Skeletal muscle tissue (tissue), 4 donors: ENCODE data around the gene SLC22A6. TPM values are rescaled to one million over a fixed set of nuclear protein-coding genes. Genes with fewer than 3 reads are reported as not detected.
"Not testable (repeated sequence)": the region's sequence is repeated elsewhere in the genome, so short reads cannot be mapped to it uniquely, and the experiment has no call there.

Source experiments
- H3K27ac ChIP-seq: one replicate; pipeline ENCODE4 v1.7.0; 2013; ENCODE audit warnings: mild to moderate bottlenecking, low read depth, low read length, inconsistent platforms
- H3K27me3 ChIP-seq, 3 donors: one replicate each; pipeline ENCODE4 v1.7.0; 2013; ENCODE audit warnings: low read length in 3 of 3; ENCODE audit not compliant: control insufficient read depth in 3 of 3, insufficient read depth in 3 of 3
- H3K36me3 ChIP-seq, 3 donors: one replicate each; pipeline ENCODE4 v1.7.0; 2013; ENCODE audit warnings: low read length in 3 of 3; ENCODE audit not compliant: control insufficient read depth in 3 of 3, insufficient read depth in 3 of 3
- H3K4me1 ChIP-seq, 3 donors: one replicate each; pipeline ENCODE4 v1.7.0; 2013; ENCODE audit warnings: low read length in 3 of 3, mild to moderate bottlenecking in 3 of 3; ENCODE audit not compliant: control insufficient read depth in 3 of 3, insufficient read depth in 3 of 3
- H3K4me3 ChIP-seq, 3 donors: one replicate each; pipeline ENCODE4 v1.7.0; 2013; ENCODE audit warnings: low read length in 3 of 3
- H3K9ac ChIP-seq, 3 donors: one replicate each; pipeline ENCODE4 v1.7.0; 2013; ENCODE audit warnings: low read length in 3 of 3, mild to moderate bottlenecking in 3 of 3, moderate library complexity in 2 of 3, low read depth in 1 of 3
- H3K9me3 ChIP-seq, 3 donors: one replicate each; pipeline ENCODE4 v1.7.0; 2013; ENCODE audit warnings: low read length in 3 of 3; ENCODE audit not compliant: control insufficient read depth in 3 of 3
- total RNA-seq: library from RNA; depleted of rRNA; stranded (reverse); fragments of >200 nt; gene quantifications from one replicate; pipeline ENCODE4 v1.2.3, GENCODE V29; 2014
- donor health status: Osteomylitis.

The SLC22A6 gene
- total RNA-seq, 1 donor from 2014 or later = not detected

DNA sequence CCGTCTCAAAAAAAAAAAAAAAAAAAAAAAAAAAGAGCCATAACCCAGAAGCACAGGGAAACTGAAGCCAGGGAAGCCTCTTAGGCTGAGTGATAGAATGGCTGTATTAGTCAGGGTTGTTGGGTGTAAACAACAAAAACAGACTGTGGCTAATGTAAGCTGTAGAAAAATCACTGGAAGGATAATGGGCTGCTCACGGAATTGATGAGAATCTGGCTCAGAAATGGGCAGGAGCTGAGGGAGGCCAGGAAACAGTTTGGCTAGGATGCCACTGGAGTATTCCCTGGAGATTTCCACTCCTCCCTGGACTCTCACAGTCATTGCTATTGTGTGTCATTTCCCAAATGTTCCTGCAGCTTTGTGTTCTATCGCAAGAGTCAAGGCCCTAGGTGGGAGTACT, 22.4 kb downstream of the SLC22A6 start:
- H3K4me1 ChIP-seq = peaks cover 10 to 14% (median 13%) of the 10 kb centered on the region in 3 donors
- no peaks in the 10 kb centered on the region for H3K9me3 ChIP-seq
- H3K27me3 ChIP-seq = no peaks in the 10 kb centered on the region

DNA sequence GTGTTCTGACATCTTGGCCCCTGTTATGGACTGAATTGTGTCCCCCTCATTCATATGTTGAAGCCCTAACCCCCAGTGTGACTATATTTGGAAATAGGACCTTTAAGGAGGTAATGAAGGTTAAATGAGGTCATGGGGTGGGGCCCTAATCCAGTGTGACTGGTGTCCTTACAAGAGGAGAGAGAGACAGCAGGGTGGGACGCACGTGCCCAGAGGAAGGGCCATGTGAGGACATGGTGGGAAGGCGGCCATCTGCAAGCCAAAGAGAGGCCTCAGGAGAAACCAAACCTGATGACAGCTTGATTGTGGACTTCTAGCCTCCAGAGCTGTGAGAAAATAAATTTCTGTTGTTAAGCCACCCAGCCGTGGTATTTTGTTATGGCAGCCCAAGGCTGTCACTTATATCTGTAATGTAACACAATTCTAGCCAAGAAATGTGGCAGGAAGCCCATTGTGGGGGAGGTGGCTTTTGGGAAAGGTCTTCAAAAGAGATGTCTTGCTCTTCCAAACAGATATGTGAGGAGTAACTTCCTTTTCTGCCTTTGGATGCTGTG, 23.7 kb downstream of the SLC22A6 start:
- Histone ChIP-seq H3K4me1 (peaks cover 10 to 14% (median 13%) of the 10 kb centered on the region in 3 donors), H3K4me3 (no peak overlapping the region), H3K9me3 (no peaks in the 10 kb centered on the region), H3K36me3 (no peaks in the 10 kb centered on the region), H3K27me3 (no peaks in the 10 kb centered on the region), H3K9ac (no peak overlapping the region), H3K27ac (no peak overlapping the region)

More for the DNA sequence above, 22.4 kb downstream of the SLC22A6 start:
- no peak overlapping the region for H3K9ac ChIP-seq
- H3K27ac ChIP-seq = no peak overlapping the region
- H3K4me3 ChIP-seq = no peak overlapping the region
- H3K36me3 ChIP-seq = no peaks in the 10 kb centered on the region

- H3K27me3 ChIP-seq = peaks cover 0 to 2% (median 0%) of the 10 kb centered on the region in 3 donors
- H3K9ac ChIP-seq = peak overlapping the region in 2 of 3 donors; percentile 23 to 41
- H3K4me3 ChIP-seq = no peak overlapping the region
- no peaks in the 10 kb centered on the region for H3K36me3 ChIP-seq
- H3K4me1 ChIP-seq = peaks cover 10 to 14% (median 13%) of the 10 kb centered on the region in 3 donors
- peak overlapping the region; percentile 30 for H3K27ac ChIP-seq
- H3K9me3 ChIP-seq = no peaks in the 10 kb centered on the region
Observed at GRCh38 chr11:62959422-62959980, 25.3 kb downstream of the SLC22A6 start.

DNA sequence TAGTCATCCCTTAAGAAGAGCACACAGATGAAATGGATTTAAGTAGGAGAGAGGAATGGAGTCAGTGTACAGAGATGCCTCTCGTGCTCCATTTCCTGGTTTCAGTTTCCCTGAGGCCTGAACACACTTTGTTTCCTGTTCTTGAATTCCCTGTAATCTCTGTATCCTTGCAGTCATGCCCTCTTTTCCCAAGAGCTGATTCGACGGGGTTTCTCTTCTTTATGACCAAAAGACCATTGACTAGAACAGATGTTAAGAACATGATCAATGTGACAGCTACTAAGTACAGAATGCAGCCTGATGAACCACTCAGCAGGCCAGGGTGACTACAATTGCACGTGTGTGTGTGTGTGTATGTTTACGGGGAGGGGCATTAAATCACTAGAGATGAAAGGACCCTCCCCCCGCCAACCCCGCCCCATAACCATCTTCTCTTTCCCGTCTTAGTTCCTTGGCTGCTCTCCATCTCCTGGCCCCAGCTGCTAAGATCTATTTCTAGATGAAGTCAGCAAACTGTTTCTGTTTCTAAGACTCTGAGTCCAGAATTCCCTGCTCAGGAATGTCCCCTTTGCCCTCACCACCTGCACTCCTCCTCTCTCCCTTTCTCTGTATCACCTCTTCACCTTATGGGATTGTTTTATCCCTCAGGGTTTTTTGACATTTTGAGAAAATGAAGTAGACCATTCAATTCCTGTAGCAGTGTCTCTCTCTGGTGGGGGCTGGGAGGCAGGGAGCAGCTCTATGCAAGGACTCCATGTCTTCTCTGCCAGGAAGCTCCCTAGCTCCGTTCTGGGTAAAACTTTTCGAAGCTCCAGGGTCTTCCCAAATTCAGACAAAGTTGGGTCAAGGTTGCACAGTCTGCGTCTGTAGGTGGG, 26.0 kb downstream of the SLC22A6 start:
- Histone ChIP-seq H3K9me3 (no peaks in the 10 kb centered on the region), H3K27ac (peak overlapping the region; percentile 30), H3K27me3 (peaks cover 0 to 2% (median 0%) of the 10 kb centered on the region in 3 donors), H3K4me1 (peaks cover 10 to 14% (median 13%) of the 10 kb centered on the region in 3 donors), H3K36me3 (no peaks in the 10 kb centered on the region), H3K4me3 (peak overlapping the region in 1 of 3 donors; percentile 31), H3K9ac (peak overlapping the region in 2 of 3 donors; percentile 23 to 41)

- Histone ChIP-seq H3K9me3 (no peaks in the 10 kb centered on the region), H3K36me3 (no peaks in the 10 kb centered on the region), H3K9ac (no peak overlapping the region), H3K4me1 (peaks cover 10 to 14% (median 13%) of the 10 kb centered on the region in 3 donors), H3K4me3 (no peak overlapping the region), H3K27ac (no peak overlapping the region), H3K27me3 (peaks cover 0 to 2% (median 0%) of the 10 kb centered on the region in 3 donors)
Observed at GRCh38 chr11:62957147-62957546, 27.6 kb downstream of the SLC22A6 start.

DNA sequence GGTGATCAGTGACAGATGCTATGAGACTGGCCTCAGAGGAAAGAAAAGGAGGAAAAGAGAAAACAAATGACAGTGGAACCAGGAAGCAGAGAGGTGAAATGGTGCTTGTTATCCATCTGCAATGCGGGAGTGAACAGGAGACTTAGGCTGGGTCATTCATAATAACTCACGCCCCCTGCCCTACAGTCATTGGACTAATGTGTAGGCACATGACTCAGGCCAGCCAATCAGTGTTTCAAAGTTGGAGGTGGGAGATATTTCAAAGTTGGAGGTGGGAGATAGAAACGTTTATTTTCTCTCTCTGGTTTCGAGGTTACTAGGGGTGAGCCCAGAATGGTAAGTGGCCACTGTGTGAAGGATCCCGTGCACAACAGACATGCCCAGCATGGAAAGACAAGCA, 30.3 kb downstream of the SLC22A6 start:
- no peak overlapping the region for H3K4me3 ChIP-seq
- peaks cover 9 to 11% (median 10%) of the 10 kb centered on the region in 3 donors for H3K4me1 ChIP-seq
- H3K27me3 ChIP-seq = peaks cover 0 to 2% (median 0%) of the 10 kb centered on the region in 3 donors
- H3K27ac ChIP-seq = no peak overlapping the region
- no peak overlapping the region for H3K9ac ChIP-seq
- H3K36me3 ChIP-seq = no peaks in the 10 kb centered on the region
- H3K9me3 ChIP-seq = no peaks in the 10 kb centered on the region

DNA sequence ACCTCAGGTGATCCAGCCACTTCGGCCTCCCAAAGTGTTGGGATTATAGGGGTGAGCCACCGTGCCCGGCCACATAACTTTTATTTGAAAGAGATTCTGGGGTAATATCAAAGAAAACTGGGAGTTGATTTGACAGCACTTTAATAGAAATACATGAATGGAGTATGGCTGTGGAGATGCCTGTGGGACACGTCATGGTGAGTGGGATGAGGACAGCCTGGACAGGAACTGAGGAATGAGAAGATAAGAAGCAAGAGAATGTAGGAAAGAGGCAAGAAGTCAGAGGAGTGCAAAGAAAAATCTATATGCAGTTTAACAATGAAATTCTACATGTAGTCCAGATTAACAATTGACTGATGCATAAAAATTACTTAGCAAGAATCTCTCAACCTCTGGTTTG, 31.0 kb downstream of the SLC22A6 start:
- H3K27ac ChIP-seq = no peak overlapping the region
- peaks cover 3 to 4% (median 3%) of the 10 kb centered on the region in 3 donors for H3K4me1 ChIP-seq
- H3K36me3 ChIP-seq = no peaks in the 10 kb centered on the region
- H3K27me3 ChIP-seq = peaks cover 0 to 2% (median 0%) of the 10 kb centered on the region in 3 donors
- no peaks in the 10 kb centered on the region for H3K9me3 ChIP-seq
- H3K9ac ChIP-seq = no peak overlapping the region
- H3K4me3 ChIP-seq = no peak overlapping the region

GRCh38 chr11:62948765-62949320, 35.9 kb downstream of the SLC22A6 start:
- no peaks in the 10 kb centered on the region for H3K27me3 ChIP-seq
- H3K27ac ChIP-seq = no peak overlapping the region
- no peak overlapping the region for H3K4me3 ChIP-seq
- H3K4me1 ChIP-seq = no peaks in the 10 kb centered on the region
- no peaks in the 10 kb centered on the region for H3K9me3 ChIP-seq
- no peaks in the 10 kb centered on the region for H3K36me3 ChIP-seq
- H3K9ac ChIP-seq = no peak overlapping the region

DNA sequence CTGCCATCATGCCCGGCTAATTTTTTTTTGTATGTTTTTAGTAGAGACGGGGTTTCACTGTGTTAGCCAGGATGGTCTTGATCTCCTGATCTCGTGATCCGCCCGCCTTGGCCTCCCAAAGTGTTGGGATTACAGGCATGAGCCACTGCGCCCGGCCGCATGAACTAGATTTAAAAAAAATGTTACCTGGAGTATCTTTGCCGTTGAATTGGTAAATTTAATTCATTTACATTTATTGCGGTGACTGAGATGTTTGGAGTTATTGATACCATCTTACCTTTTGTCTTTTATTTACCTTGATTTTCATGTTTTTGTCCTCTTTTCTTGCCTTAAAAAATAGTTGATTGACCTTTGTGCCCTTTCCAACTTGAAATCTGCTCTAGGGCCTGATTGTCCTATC, 39.2 kb downstream of the SLC22A6 start:
- not testable (repeated sequence) for H3K27ac ChIP-seq, H3K4me3 ChIP-seq, H3K9ac ChIP-seq, H3K36me3 ChIP-seq, H3K27me3 ChIP-seq, H3K9me3 ChIP-seq, H3K4me1 ChIP-seq

DNA sequence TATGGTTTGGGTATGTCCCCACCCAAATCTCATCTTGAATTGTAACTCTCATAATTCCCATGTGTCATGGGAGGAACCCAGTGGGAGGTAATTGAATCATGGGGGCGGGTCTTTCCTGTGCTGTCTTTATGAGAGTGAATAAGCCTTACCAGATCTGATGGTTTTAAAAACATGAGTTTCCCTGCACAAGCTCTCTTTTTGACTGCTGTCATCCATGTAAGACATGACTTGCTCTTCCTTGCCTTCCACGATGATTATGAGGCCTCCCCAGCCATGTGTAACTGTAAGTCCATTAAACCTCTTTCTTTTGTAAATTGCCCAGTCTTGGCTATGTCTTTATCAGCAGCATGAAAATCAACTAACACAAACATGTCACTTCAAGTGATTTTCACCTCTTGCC, 47.2 kb downstream of the SLC22A6 start:
- not testable (repeated sequence) for H3K27me3 ChIP-seq, H3K36me3 ChIP-seq, H3K9ac ChIP-seq, H3K4me1 ChIP-seq, H3K9me3 ChIP-seq, H3K27ac ChIP-seq, H3K4me3 ChIP-seq
